Measurements from ENCODE around the gene GNAO1.

DNA sequence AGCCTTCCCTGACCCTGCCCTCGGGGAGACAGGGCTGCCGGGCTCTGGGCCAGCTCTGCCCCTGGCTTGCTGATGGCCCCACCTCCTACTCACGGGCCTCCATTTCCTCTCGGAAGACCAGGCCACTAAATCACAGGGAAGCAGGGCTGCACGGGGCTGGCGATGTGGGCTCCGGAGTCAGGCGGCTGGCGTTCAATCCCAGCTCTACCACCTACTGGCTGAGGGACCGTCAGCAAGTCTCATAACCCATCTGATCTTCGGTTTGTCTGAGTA, 120.7 kb downstream of the GNAO1 start:
- no peak for TF ChIP-seq POLR2A (IDR thresholded peaks at IDR 0.05)
- TF ChIP-seq, protein P1, sequence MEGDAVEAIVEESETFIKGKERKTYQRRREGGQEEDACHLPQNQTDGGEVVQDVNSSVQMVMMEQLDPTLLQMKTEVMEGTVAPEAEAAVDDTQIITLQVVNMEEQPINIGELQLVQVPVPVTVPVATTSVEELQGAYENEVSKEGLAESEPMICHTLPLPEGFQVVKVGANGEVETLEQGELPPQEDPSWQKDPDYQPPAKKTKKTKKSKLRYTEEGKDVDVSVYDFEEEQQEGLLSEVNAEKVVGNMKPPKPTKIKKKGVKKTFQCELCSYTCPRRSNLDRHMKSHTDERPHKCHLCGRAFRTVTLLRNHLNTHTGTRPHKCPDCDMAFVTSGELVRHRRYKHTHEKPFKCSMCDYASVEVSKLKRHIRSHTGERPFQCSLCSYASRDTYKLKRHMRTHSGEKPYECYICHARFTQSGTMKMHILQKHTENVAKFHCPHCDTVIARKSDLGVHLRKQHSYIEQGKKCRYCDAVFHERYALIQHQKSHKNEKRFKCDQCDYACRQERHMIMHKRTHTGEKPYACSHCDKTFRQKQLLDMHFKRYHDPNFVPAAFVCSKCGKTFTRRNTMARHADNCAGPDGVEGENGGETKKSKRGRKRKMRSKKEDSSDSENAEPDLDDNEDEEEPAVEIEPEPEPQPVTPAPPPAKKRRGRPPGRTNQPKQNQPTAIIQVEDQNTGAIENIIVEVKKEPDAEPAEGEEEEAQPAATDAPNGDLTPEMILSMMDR (IDR thresholded peaks at IDR 0.05), result no peak
